ENCODE data around the gene DNMT3A.

The DNMT3A gene

DNA sequence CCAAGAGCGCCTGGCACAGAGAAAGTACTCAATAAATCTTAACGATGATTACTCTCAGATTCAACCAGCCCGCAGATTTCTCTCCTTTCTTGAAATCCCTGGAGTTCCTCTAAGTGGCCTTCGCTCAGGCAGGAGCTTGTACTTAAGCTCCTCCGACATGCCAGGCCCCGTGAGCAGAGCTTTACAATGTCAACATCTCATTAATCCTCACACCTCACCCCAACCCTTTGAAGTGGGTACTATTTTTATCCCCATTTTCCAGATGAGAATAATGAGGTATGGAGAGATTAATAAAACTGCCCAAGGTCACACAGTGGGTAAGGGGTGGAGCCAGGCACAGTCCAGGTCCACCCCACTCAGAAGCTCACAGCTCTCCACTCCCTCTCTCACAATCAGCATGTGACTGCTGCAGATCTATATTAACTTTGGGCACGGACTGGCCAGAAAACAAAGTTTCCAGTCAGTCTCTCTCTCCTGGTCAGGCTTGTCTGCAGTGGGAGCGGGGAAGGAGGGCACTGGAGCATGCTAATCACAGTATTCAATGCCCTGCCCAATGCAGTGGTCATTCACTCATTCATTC is 18.0 kb downstream of the DNMT3A start:
- no peak for DNase-seq

DNA sequence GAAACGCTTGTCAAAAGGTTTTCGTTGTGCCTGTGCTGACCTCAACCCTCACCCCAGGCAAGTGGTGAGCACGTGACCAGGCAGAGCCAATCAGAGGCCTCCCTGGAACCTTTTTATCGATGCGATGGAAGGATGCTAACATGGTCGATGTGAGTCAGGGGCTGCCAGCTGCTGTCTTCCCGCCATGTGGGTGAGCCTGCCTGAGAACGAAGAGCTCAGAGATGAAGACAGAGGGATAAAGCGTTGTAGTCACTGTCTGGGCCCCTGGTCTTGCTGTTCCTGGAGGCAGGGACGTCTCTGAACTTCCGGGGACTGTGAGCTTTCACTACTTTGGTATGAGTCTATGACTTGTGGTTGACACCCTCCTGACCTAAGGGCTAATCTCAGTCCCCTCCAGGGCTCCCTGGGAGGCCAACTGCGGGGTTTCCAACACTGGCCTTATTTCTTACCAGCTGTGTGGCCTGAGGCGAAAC is 18.6 kb downstream of the DNMT3A start:
- peak; percentile 69 for DNase-seq

DNA sequence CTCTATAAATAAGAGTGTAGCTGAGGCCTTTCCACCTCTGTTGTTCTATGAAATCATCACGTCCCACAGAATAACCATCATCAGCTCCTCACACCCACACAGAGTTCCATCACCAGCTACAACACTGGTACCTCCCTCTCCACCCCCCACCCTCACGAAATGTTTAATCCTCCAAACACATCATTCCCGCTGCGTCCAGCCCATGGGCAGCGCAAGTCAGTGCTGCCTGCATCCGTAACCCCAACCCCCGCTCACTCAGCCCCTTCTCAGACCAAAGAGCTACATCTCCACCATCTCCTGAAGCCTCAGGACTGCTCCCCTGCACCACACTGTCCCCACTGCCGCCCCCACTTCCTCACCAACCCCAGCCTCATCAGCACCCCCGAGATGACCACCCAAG is 19.4 kb downstream of the DNMT3A start:
- DNase-seq = peak; percentile 26

DNA sequence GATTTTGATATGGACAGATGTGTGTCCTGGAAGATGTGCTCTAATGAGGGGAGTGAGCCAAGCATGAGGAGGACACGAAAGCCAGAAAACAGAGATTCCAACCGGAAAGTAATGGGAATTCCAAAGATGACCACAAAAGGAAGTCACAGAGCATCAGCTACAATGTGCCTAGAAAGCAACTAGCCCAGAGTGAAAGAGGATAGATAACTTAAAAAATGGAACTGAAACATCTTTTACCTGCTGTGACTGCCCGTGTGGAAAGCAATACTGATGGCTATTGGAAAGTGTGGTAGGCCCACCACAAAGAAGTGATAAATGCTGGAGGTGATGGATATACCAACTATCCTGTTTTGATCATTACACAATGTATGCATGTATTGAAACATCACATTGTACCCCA is 21.6 kb downstream of the DNMT3A start:
- no peak for DNase-seq

DNA sequence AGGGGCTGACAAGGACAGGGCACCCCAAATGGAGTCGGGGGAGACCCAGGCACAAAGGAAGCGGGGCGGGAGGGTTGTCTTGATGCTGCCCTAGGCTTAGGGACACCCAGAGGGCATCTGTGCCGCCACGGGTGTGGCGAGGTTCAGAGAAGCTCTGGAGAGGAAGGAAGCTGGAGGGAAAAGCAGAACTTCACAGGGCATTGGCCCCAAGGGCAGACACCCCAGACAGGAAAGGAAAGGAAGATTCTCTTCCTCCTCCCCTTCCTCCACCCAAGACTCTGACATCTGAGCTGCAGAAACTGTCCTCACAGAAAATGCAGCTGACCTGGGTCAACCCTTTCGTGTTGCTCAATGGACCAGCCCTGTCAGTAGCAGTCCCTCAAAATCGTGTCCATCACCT is 25.6 kb downstream of the DNMT3A start:
- no peak for DNase-seq

DNA sequence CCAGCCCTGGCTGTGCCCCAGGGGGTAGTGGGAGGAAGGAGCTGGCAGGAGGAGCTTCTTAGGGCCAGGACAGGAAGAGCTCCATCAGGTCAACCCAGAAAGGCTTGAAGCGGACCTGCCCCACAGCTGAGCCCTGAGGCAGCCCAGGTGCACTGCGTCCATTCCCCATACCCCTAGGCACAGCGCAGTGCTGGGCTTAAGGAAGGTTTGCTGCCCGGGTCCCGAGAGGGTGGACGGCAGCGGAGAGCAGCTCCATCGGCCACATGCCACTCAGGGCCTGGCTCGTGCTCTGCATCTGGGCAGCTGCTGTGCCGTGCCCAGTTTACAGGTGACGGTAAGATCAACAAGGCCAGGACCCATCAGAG is 26.4 kb downstream of the DNMT3A start:
- DNase-seq = no peak

DNA sequence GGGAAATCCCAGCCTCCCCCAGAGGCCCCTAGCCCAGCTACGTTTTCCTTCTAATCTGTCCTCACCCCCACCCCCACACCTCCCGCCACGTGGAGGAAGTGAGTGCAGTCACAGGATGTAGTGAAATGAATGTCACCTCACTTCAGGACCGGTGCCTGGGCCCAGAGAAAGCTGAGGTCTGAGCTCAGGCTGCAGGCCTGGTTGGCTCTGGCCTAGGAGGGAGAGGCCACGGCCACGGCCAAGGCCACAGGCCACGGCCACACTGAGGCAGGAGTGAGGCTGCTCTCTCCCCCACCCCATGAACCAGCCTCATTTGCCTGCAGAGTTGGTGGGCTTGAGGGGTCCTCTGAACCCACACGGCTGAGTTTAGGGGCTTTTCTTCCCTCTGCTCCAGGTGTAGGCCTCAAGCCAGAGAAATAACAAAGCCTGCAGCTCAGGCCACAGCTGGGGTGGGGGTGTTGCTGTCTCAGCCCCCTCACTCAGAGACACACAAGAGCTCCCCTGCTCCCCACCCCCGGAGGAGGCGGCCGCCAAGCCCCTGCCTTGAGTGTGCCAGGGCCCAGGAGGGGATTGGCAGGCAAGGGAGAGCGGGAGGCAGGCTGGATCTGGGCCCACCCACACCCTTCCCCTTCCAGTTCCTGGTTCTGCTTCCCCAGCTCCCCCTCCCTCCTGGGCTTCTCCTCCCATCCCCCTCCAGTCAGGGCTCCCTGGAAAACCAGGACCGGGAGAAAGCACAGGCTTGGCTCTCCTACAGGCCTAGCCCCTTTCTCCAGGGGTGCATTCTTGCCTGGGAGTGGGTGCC is 27.0 kb downstream of the DNMT3A start:
- peak; percentile 76 for DNase-seq

DNA sequence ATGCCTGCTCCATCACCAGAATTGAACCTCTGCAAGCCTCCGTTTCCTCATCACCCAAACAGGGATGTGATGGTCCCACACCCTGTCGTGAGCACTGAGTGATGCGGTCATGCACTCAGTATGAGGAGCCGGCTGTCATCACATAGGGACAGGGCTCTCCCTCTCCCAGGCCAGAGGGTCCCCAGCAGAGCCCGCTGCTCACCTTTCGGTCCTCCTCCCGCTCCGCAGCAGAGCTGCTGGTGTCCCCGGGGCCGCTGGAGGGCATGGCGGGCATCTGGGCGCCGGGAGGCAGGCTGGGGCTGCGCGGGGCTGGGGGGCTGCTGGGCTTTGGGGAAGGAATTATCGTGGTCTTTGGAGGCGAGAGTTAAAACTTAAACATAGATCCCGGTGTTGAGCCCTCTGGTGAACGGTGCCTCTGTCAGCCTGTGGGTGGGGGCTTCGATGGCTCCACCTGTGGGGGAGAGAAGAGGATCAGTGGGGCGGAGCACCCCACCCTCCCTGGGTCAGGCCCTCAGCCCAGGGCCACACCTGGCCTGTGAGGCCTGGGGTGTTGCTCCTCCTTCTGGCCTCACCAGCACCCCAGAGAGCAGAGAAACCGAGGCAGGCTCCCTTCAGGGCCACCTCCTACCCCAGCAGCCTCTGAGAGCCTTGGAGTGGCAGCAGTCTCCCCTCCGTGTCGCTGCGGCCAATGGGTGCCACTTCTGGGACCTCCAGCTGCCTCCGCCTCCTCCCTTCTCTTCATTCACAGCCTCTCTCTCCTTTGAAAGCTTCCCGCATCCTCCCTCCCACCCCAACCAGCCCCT is 27.8 kb downstream of the DNMT3A start:
- no peak for DNase-seq

DNA sequence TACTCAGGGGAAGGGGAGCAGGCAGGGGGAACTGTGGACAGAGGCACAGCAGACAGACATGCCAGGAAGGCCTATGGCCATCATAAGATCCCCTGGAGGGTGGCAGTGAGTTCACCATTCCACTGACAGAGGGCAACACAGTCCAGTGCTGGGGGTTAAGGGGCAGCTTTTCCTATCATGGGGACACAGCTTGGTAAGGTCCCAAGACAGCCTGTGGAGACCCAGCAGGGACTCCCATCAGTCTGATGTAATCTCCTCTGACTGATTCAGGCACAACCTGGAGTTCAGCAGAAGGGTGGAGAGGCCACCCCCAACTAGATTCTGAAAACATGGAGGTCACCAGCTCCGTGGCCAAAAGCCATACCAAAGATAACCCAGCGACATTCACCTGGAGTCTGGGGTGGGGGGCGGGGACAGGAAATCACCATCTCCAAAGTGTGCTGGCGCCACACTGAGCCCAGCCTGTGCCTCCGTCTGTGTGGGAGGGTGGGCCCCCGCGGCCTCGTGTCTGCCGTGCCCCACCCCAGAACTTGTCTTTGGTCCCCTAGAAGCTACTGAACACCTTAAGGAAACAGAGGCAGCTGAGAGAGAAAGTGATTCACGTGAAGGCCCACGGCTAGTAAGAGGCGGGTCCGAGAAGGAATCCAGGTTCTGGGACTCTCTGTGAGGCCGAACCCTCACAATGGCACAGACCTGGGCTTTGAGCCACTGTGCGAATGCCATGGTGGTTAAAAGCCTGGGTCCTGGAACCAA is 28.6 kb downstream of the DNMT3A start:
- DNase-seq = peak; percentile 31

DNA sequence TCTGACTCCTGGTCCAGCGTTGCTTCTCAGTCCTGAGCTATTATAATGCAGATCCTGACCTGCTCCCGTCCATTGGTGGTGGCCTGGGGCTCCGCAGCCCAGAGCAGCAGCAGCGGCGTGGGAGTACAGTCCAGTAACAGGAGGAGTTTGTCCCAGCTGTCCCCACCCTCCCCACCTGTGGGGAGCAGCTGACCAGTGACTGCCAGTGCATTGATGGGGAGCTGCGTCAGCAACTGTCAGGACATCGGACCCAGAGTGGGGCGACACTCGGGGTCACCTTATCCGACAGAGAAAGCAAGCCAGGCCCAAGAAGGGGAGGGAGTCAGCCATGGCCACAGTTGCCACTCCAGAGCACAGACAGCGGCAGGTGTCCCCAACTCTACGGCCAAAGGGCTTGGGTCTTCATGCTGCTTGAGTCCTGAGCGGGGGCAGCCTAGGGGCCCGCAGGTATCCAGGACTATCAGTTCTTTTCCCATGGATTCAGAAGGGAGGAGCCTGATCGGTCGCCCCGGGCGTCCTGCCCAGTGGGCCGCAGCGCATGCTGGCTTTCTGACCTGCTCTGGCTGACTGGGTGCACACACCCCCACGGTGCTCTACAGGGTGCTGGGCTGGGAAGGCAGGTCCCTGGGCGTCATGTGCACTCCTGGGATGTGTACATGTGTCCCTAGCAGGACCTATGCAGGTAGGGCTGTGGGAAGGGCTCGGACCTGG is 29.7 kb downstream of the DNMT3A start:
- DNase-seq = no peak

DNA sequence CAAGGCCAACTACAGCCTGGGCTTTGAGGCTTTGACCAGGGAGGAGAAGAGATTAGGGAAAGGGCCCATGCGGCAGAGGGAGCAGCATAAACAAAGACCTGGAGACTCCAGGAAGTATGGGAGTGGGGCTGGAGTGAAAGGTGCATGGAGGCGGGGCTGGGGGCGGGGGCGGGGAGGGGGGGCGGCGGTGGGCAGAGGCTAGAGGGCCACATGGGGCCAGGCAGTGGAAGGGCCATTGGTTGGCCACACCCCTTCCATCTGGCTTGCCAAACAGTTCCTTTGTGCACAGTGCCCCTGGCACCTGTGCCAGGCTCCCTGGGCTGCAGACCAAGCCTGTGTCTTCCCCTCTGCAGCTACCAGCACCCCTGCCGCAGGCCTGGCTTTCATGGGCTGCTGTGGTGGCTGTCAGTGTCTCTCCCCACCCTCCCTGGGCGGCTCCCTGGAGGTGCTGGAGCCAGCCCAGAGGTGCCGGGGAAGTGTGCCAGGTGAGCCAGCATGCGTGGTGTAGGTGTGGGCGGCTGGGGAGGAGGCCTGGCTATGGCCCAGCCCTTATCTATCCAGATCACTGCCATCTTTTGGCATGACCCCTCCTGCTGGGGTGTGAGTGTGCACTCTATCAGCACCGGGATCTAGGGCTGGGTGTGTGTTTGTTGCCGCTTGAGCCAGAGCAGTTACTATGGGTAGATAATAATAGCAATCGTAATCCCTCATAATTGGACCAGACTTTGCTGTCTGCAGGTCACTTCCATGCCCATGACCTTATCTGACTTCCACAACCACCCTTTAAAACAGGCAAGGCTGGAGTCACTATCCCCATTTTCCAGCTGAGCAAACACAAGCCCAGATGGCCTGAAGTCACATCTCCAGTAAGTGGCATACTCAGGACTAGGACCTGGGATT is 30.5 kb downstream of the DNMT3A start:
- DNase-seq = no peak

DNA sequence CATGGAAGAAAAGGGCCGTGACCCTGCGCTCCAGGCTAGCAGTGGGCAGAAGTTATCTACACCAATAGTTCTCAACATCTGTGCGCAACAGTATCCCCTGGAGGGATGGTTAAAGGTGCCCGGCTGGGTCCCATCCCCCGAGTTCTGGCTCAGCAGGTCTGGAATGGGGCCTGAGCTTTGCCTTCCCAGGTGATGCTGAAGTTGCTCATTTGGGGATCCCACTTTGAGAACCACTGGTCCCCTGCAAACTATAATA is 31.1 kb downstream of the DNMT3A start:
- DNase-seq = no peak

DNA sequence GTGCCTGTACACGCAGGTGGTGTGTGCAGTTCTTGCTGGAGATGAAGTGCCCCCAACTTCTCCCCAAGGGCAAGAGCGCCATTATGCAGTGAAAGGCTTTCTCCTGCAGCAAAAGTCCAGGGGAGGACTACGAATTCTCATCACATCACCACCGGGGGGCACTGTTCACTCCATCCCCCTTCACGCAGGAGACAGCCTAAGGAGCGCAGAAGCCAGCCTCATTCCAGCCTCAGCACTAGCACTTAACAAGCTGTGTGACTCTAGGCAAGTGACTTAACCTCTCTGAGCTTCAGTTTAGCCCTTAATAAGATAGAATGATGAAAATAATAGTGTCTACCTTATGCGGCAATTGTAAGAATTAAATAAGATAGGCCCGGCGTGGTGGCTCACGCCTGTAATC is 32.3 kb downstream of the DNMT3A start:
- DNase-seq = peak; percentile 53

DNA sequence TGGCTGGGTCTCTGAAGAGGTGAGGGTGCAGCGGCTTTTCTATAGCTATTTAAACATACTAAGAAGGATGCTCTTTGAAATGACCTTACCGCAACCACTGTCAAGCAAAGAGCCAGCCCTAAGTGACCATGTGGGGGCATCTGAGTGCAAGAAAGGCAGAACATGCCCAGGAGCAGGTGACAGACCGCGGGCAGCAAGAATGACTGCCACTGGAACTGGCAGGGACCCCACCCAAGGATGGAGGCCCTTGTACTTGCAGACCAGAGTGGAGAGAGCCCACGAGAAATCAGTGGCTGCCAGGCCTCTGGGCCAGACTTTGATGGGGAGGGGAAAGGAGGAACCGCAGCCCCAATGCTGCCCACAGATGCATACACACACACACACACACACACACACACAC is 33.1 kb downstream of the DNMT3A start:
- no peak for DNase-seq

DNA sequence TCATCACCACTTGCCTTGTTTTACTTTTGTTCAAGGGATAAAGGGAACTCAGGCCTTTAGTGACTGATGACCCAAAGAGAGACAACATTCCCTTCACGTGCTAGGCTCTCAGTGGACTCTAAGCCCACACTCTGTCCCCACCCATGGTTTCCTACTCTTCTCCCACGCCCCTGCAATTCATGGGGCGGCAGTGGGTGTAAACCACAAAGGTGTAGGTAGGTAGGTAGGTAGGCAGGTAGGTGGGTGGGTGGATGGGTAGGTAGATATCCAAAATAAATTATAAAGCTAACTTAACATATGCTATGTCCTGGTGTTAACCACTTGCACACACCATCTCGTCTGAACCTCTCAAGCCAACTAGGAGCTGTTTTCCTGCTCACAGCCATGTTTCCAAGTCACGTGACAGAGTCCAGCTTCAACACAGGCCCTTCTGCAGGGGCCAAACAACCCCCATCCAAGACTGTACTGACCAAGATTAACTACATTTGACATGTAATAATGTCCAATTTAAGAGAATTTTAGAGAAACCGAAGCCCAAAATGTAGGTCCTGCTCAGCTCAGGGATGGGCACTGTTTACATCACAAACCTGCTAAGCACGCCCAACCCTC is 33.7 kb downstream of the DNMT3A start:
- DNase-seq = no peak

DNA sequence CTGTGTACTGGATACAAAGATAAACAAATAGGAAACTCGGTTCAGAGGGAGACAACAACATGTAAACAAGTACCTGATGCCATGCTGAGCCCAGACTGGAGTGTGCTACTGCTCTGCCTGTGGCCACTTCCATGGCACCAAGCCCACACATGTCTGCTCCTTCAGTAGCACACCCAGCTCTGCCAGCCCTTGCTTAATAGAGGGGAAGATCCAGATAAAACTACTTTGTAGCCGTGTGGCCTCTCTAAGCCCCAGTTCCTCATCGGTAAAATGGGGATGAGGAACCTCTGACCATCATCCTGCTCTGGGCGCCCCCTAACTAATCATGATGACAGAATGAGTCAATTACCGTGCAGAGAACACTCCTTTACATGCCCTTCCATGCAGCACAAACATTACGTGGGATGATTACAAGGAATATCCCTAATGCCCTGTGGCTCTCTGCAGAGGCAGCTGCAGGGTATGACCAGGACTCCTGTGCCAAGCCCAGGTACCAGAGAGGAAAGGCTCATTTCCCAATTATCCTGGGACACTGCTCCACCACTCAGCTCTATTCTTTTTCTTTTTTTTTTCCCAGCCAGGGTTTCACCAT is 34.9 kb downstream of the DNMT3A start:
- no peak for DNase-seq

DNA sequence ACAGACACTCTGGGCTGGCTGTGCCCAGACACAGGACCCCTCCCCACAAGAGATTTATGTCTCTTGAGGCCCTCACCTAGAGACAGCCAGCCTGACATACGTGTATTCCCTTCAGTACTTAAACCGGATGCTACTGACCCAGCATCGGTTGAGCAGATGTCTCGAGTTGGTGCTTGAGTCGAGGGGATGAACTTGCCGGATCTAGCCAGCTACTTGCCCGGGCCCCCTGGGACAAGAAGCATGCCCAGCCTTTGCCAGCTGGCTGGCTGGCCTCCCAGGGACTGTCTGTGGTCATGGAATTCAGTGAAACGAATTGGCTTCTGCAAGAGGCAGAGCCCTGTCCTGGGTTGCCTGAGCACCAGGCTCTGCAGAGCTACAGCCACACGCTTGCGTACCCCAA is 36.0 kb downstream of the DNMT3A start:
- peak; percentile 28 for DNase-seq

DNA sequence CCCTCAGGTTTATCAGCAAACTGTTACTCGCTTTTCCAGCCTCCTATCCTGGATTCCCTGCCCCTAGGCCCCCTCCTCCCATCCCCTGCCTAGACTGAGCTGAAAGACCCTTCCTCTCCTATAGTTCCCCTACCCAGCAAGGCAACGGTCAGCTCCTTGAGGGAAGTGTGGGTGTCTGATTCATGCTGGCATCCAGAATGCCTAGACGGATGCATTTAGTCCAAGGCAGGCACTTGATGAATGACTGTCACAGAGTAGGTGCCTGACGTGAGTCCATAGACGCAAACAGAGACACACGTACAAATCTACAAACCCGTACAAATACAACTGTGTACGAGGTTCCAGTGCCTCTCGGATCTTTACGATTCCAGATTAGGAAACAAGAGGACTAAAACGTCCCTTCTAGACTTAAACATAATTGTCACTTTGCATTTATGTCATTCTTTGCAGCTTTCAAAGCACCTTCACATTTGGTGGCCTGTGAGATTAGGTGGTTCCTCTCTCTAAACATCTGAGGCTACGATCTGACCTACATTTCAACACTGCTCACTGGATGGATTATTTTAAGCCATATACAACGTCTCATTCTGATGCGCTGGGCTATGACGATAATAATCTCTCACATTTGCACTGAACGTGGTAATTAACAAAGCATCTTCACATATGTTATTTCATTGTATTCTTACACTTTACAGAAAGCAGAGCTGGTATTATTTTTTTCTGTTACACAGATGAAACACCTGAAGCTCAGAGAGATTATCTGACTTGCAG is 36.7 kb downstream of the DNMT3A start:
- no peak for DNase-seq

DNA sequence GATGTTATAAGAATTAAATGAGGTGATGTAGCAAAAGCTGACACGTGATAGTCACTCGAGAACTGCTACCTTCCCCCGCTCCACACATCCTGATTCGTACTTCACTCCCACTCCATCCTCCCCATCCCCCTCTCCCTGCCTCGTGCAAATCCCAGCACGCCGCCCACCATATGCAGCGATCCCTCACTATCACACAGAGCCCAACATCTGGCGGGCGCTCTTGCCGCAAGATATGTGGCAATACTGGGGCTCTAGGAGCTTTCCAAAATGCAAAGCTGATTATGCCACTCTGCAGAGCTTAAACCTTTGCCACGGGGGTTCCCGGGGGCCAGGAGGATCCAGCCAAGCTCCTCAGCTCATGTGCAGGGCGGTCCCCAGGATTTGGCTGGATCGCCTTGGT is 37.4 kb downstream of the DNMT3A start:
- DNase-seq = no peak

DNA sequence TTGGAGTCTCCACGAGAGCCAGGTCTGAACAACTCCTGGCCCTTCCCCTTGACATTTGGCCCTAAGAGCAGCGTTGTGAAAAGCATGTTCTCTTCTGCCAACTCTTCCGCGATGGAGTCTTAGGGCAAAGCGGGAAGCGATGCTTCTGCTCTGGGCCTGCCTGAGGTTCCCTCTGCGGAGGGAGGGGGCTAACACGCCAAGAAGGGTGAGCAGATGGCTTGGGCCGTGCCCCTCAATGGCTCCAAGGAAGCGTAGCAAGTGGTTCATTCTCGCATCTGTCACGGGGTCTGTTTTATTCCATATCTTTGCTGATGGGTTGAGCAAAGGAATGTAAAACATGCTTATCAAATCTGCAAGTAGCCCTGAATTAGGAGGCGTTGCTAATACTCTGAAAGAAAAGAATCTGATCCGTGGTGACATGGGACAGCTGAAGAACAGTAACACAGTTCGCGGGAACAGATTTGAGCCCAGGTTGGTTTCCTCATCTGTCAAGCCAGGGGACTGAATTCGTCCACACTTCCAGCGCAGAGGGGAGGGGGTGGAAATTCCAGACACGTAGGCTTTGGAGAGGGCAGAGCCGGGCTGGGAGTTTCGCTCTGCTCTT is 38.0 kb downstream of the DNMT3A start:
- DNase-seq = no peak
